Right atrium auricular region (tissue), 2 donors: ENCODE data around the gene SCARF2. TPM values are rescaled to one million over a fixed set of nuclear protein-coding genes. Genes with fewer than 3 reads are reported as not detected.
"Not testable (repeated sequence)": the region's sequence is repeated elsewhere in the genome, so short reads cannot be mapped to it uniquely, and the experiment has no call there.

Experiments
- DNase-seq: peaks from one replicate; pipeline ENCODE4 v3.0.0-alpha.2; 2019; ENCODE audit warnings: low spot score
- H3K27ac ChIP-seq, 2 donors: fragments of 200-600 bp; sonication (generic); 1 replicate in 1 of 2; 2 replicates in 1 of 2; pipeline ENCODE4 v1.5.1; 2016 to 2019
- H3K27me3 ChIP-seq, 2 donors: fragments of 200-600 bp; sonication (generic); one replicate each; pipeline versions ENCODE4 v1.5.1 to v1.6.0; 2017 to 2019
- H3K36me3 ChIP-seq: fragments of 200-600 bp; sonication (generic); one replicate; pipeline ENCODE4 v1.5.1; 2016
- H3K4me1 ChIP-seq, 2 donors: fragments of 200-600 bp; sonication (generic); one replicate each; pipeline versions ENCODE4 v1.5.1 to v1.6.0; 2017 to 2019
- H3K4me3 ChIP-seq, 2 donors: fragments of 200-600 bp; sonication (generic); 1 replicate in 1 of 2; 2 replicates in 1 of 2; pipeline ENCODE4 v1.5.1; 2017 to 2019; ENCODE audit warnings: mild to moderate bottlenecking in 1 of 2, moderate library complexity in 1 of 2
- H3K9me3 ChIP-seq, 2 donors: fragments of 200-600 bp; sonication (generic); one replicate each; pipeline ENCODE4 v1.5.1; 2019
- CTCF ChIP-seq, 2 donors: fragments of 200-600 bp; sonication (generic); IDR thresholded peaks; one replicate each; pipeline ENCODE4 v1.5.1; 2019; ENCODE audit warnings: antibody characterized with exemption in 2 of 2
- total RNA-seq, 2 donors: library from RNA; depleted of rRNA; stranded (reverse); fragments of >200 nt; gene quantifications; one replicate each; pipeline ENCODE4 v1.1.0, GENCODE V29; 2016

SCARF2 gene
- total RNA-seq, 2 donors from 2014 or later = 6.5 to 11.0 TPM

- peaks cover 0 to 5% of the 10 kb centered on the region in 2 donors for H3K4me1 ChIP-seq
- H3K27me3 ChIP-seq = no peaks in the 10 kb centered on the region
- DNase-seq = no peak
- no peak for TF ChIP-seq CTCF (IDR thresholded peaks at IDR 0.05)
- no peak overlapping the region for H3K27ac ChIP-seq
- no peak overlapping the region for H3K4me3 ChIP-seq
- H3K36me3 ChIP-seq = no peaks in the 10 kb centered on the region
- H3K9me3 ChIP-seq = no peaks in the 10 kb centered on the region
Measured at GRCh38 chr22:20414059-20414440, 23.6 kb downstream of the SCARF2 start.

DNA sequence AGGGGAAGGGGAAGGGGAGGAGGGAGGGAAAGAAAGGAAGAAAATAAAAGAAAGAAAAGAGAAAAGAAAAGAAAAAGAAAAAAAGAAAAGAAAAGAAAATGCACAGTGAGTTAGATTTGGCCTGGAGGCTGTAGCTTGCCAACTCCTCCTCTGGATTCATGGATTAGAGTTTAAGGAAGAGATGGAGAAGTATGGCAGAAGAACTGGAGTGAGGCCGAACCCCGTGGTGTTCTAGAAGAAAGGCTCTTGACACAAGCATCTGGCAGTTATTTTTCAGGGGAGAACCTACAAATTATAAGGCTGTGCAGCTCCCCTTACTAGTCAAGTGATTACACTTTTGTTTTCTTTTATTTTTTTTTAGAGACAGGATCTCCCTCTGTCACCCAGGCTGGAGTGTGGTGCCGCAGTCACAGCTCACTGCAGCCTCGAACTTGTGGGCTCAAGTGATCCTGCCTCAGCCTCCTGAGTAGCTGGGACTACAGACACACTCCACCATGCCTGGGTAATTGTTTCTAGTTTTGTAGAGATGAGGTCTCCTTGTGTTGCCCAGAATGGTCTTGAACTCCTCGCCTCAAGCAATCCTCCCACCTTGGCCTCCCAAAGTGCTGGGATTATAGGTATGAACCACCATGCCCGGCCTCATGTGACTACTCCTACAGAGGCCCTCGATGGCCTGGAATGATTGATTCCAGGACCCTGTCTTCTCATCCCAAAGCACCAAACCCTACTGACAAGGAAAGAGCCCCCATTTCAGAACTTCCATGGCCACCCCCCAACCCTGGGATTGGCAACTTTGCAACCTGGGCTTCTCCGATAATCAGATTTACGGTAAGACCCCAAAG, 24.2 kb downstream of the SCARF2 start:
- H3K36me3 ChIP-seq = no peaks in the 10 kb centered on the region
- no peak overlapping the region for H3K27ac ChIP-seq
- H3K9me3 ChIP-seq = no peaks in the 10 kb centered on the region
- no peak overlapping the region for H3K4me3 ChIP-seq
- H3K4me1 ChIP-seq = peaks cover 0 to 3% of the 10 kb centered on the region in 2 donors
- TF ChIP-seq CTCF (IDR thresholded peaks at IDR 0.05) = no peak
- no peak for DNase-seq
- H3K27me3 ChIP-seq = no peaks in the 10 kb centered on the region

GRCh38 chr22:20412474-20413216, 25.0 kb downstream of the SCARF2 start:
- DNase-seq = no peak
- H3K36me3 ChIP-seq = no peaks in the 10 kb centered on the region
- H3K27ac ChIP-seq = no peak overlapping the region
- no peaks in the 10 kb centered on the region for H3K9me3 ChIP-seq
- TF ChIP-seq CTCF (IDR thresholded peaks at IDR 0.05) = no peak
- H3K4me1 ChIP-seq = no peaks in the 10 kb centered on the region
- no peak overlapping the region for H3K4me3 ChIP-seq
- no peaks in the 10 kb centered on the region for H3K27me3 ChIP-seq

- H3K27me3 ChIP-seq, H3K27ac ChIP-seq, H3K9me3 ChIP-seq, DNase-seq, H3K4me1 ChIP-seq, H3K4me3 ChIP-seq: not testable (repeated sequence)
- peaks cover 17% of the 10 kb centered on the region for H3K36me3 ChIP-seq
Measured at GRCh38 chr22:20409385-20409784, 28.2 kb downstream of the SCARF2 start.

DNA sequence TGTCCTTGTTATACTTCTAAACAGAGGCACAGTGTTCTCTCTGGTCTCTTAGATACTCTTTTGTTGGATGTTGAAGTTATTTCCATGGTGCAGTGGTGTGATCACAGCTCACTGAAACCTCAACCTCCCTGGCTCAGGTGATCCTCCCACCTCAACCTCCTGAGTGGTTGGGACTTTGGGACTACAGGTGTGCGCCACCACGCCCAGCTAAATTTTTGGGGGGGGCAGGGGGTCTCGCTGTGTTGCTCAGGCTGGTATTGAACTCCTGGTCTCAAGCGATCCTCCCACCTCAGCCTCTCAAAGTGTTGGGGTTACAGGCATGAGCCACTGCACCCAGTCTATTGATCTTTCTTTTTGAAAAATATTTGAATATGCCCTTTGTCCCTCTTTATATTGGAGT, 28.7 kb downstream of the SCARF2 start:
- Histone ChIP-seq H3K36me3 (peaks cover 17% of the 10 kb centered on the region), H3K4me1 (no peaks in the 10 kb centered on the region), H3K4me3 (no peak overlapping the region), H3K27ac (no peak overlapping the region), H3K27me3 (no peaks in the 10 kb centered on the region), H3K9me3 (no peaks in the 10 kb centered on the region)
- DNase-seq = no peak
- no peak for TF ChIP-seq CTCF (IDR thresholded peaks at IDR 0.05)

GRCh38 chr22:20407829-20408228, 29.8 kb downstream of the SCARF2 start:
- DNase-seq = no peak
- Histone ChIP-seq H3K9me3 (no peaks in the 10 kb centered on the region), H3K27ac (no peak overlapping the region), H3K36me3 (peaks cover 17% of the 10 kb centered on the region), H3K27me3 (no peaks in the 10 kb centered on the region), H3K4me1 (no peaks in the 10 kb centered on the region), H3K4me3 (no peak overlapping the region)
- TF ChIP-seq CTCF (IDR thresholded peaks at IDR 0.05) = no peak
